ENCODE results near the gene UNC93A. TPM values are rescaled to one million over a fixed set of nuclear protein-coding genes. Genes with fewer than 3 reads are reported as not detected.
"Not testable (repeated sequence)": the region's sequence is repeated elsewhere in the genome, so short reads cannot be mapped to it uniquely, and the experiment has no call there.

Gene UNC93A
- total RNA-seq, 2 experiments from 2014 or later = not detected

- TF ChIP-seq EZH2phosphoT487 (IDR thresholded peaks at IDR 0.05; ENCODE audit: borderline replicate concordance, low read depth, low read length) (no peak), CTCF (conservative IDR thresholded peaks at IDR 0.05; ENCODE audit: low read length) (no peak)
- H3K9me3 ChIP-seq (ENCODE audit: low read length) = no peaks in the 10 kb centered on the region
- ChIA-PET POLR2A (no interaction called here), CTCF (ENCODE audit: unreplicated experiment) (no interaction called here)
- H3K4me2 ChIP-seq (ENCODE audit: low read length) = no peak overlapping the region
- no peak overlapping the region for H2AFZ ChIP-seq (ENCODE audit: low read length)
- no peak overlapping the region for H3K27ac ChIP-seq (ENCODE audit: low read depth, low read length, poor library complexity, severe bottlenecking)
- intact Hi-C loops (cut with micrococcal nuclease; ENCODE audit: unreplicated experiment) = no loop called here
- no peaks in the 10 kb centered on the region for H3K9me2 ChIP-seq (ENCODE audit: insufficient read depth, low read length)
- H3K4me3 ChIP-seq (ENCODE audit: low read depth, low read length, poor library complexity, severe bottlenecking) = no peak overlapping the region
- no TSS peak for BruUV-seq (replicated peaks)
- no peaks in the 10 kb centered on the region for H3K4me1 ChIP-seq (ENCODE audit: insufficient read depth, low read length, poor library complexity, severe bottlenecking)
- no peaks in the 10 kb centered on the region for H3K36me3 ChIP-seq (ENCODE audit: insufficient read depth, low read length)
- no peaks in the 10 kb centered on the region for H3K79me2 ChIP-seq (ENCODE audit: insufficient read depth, low read depth, low read length)
- no peak for DNase-seq (ENCODE audit: low spot score)
- no peaks in the 10 kb centered on the region for H4K20me1 ChIP-seq (ENCODE audit: insufficient read depth, low read length)
Observed at GRCh38 chr6:167308207-167308606, 17.1 kb downstream of the UNC93A start.

GRCh38 chr6:167309355-167310192 lies 18.5 kb downstream of the UNC93A start:
- H3K9me2 ChIP-seq (ENCODE audit: insufficient read depth, low read length); H2AFZ ChIP-seq (ENCODE audit: low read length); H3K4me2 ChIP-seq (ENCODE audit: low read length); H3K36me3 ChIP-seq (ENCODE audit: insufficient read depth, low read length); H3K27ac ChIP-seq (ENCODE audit: low read depth, low read length, poor library complexity, severe bottlenecking); H3K79me2 ChIP-seq (ENCODE audit: insufficient read depth, low read depth, low read length); intact Hi-C loops (cut with micrococcal nuclease; ENCODE audit: unreplicated experiment); H3K9me3 ChIP-seq (ENCODE audit: low read length); H3K4me3 ChIP-seq (ENCODE audit: low read depth, low read length, poor library complexity, severe bottlenecking); CTCF ChIA-PET (ENCODE audit: unreplicated experiment); BruUV-seq (replicated peaks); H3K4me1 ChIP-seq (ENCODE audit: insufficient read depth, low read length, poor library complexity, severe bottlenecking); DNase-seq (ENCODE audit: low spot score); H4K20me1 ChIP-seq (ENCODE audit: insufficient read depth, low read length): not testable (repeated sequence)
- POLR2A ChIA-PET = interaction anchor here (0.6 kb wide), 1 partner anchor 682 kb away, joined by 3 read pairs; no protein-coding TSS in a partner anchor

- Histone ChIP-seq H2AFZ (ENCODE audit: low read length) (no peak overlapping the region), H3K27ac (ENCODE audit: low read depth, low read length, poor library complexity, severe bottlenecking) (no peak overlapping the region), H3K9me2 (ENCODE audit: insufficient read depth, low read length) (no peaks in the 10 kb centered on the region), H3K36me3 (ENCODE audit: insufficient read depth, low read length) (no peaks in the 10 kb centered on the region), H3K4me2 (ENCODE audit: low read length) (no peak overlapping the region), H3K79me2 (ENCODE audit: insufficient read depth, low read depth, low read length) (no peaks in the 10 kb centered on the region), H3K4me3 (ENCODE audit: low read depth, low read length, poor library complexity, severe bottlenecking) (no peak overlapping the region), H3K9me3 (ENCODE audit: low read length) (no peaks in the 10 kb centered on the region), H4K20me1 (ENCODE audit: insufficient read depth, low read length) (no peaks in the 10 kb centered on the region), H3K4me1 (ENCODE audit: insufficient read depth, low read length, poor library complexity, severe bottlenecking) (no peaks in the 10 kb centered on the region)
- BruUV-seq (replicated peaks) = no TSS peak
- TF ChIP-seq EZH2phosphoT487 (IDR thresholded peaks at IDR 0.05; ENCODE audit: borderline replicate concordance, low read depth, low read length) = no peak
- no peak for TF ChIP-seq CTCF (conservative IDR thresholded peaks at IDR 0.05; ENCODE audit: low read length)
- intact Hi-C loops (cut with micrococcal nuclease; ENCODE audit: unreplicated experiment) = no loop called here
- POLR2A ChIA-PET = no interaction called here
- no peak for DNase-seq (ENCODE audit: low spot score)
- CTCF ChIA-PET (ENCODE audit: unreplicated experiment) = no interaction called here
Observed at GRCh38 chr6:167311286-167311685, 20.2 kb downstream of the UNC93A start.

- H3K4me1 ChIP-seq (ENCODE audit: insufficient read depth, low read length, poor library complexity, severe bottlenecking); DNase-seq (ENCODE audit: low spot score); H3K4me3 ChIP-seq (ENCODE audit: low read depth, low read length, poor library complexity, severe bottlenecking); CTCF ChIA-PET (ENCODE audit: unreplicated experiment); H3K36me3 ChIP-seq (ENCODE audit: insufficient read depth, low read length); H4K20me1 ChIP-seq (ENCODE audit: insufficient read depth, low read length); BruUV-seq (replicated peaks); H3K9me3 ChIP-seq (ENCODE audit: low read length); H3K79me2 ChIP-seq (ENCODE audit: insufficient read depth, low read depth, low read length); H3K27ac ChIP-seq (ENCODE audit: low read depth, low read length, poor library complexity, severe bottlenecking); H3K9me2 ChIP-seq (ENCODE audit: insufficient read depth, low read length); POLR2A ChIA-PET; H3K4me2 ChIP-seq (ENCODE audit: low read length); intact Hi-C loops (cut with micrococcal nuclease; ENCODE audit: unreplicated experiment); H2AFZ ChIP-seq (ENCODE audit: low read length): not testable (repeated sequence)
Observed at GRCh38 chr6:167311691-167312090, 20.6 kb downstream of the UNC93A start.
